Measurements from ENCODE around the gene MNT. TPM values are rescaled to one million over a fixed set of nuclear protein-coding genes. Genes with fewer than 3 reads are reported as not detected.

The MNT gene
- polyA plus RNA-seq, 1 experiment: 3.1 TPM

DNA sequence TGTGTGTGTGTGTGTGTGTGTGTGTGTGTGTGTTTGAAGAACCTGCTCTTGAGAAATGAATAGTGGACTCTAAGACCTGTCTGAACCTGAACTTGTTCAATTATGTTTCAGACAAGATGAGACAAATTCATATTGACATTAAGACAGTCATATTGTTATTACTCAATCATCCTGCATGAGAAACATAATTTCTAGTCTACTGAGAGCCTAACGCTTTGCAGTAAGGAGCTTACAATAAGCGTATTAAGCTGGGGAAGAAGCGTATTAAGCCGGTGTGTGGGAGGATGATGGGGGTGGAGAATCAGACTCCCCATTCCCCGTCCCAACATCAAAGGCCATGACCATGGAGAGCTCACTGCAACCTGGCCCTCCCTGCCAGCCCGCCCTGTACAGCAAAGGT is 22.4 kb upstream of the MNT start:
- ChIA-PET CTCF (interaction anchor here (1.1 kb wide), 1 partner anchor 41 kb away, joined by 4 read pairs; no protein-coding TSS in a partner anchor), POLR2A (no interaction called here)
- no peak for DNase-seq (ENCODE audit: low read depth)
- TF ChIP-seq, protein P1, sequence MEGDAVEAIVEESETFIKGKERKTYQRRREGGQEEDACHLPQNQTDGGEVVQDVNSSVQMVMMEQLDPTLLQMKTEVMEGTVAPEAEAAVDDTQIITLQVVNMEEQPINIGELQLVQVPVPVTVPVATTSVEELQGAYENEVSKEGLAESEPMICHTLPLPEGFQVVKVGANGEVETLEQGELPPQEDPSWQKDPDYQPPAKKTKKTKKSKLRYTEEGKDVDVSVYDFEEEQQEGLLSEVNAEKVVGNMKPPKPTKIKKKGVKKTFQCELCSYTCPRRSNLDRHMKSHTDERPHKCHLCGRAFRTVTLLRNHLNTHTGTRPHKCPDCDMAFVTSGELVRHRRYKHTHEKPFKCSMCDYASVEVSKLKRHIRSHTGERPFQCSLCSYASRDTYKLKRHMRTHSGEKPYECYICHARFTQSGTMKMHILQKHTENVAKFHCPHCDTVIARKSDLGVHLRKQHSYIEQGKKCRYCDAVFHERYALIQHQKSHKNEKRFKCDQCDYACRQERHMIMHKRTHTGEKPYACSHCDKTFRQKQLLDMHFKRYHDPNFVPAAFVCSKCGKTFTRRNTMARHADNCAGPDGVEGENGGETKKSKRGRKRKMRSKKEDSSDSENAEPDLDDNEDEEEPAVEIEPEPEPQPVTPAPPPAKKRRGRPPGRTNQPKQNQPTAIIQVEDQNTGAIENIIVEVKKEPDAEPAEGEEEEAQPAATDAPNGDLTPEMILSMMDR (IDR thresholded peaks at IDR 0.05; ENCODE audit: insufficient read depth, low read depth, low read length): no peak
- H3K27me3 ChIP-seq (ENCODE audit: control insufficient read depth, insufficient read depth, low read length): no peaks in the 10 kb centered on the region
- H3K36me3 ChIP-seq (ENCODE audit: control insufficient read depth, insufficient read depth, low read length): peaks cover 10% of the 10 kb centered on the region
- no peak overlapping the region for H3K4me3 ChIP-seq (ENCODE audit: low read depth, low read length)

DNA sequence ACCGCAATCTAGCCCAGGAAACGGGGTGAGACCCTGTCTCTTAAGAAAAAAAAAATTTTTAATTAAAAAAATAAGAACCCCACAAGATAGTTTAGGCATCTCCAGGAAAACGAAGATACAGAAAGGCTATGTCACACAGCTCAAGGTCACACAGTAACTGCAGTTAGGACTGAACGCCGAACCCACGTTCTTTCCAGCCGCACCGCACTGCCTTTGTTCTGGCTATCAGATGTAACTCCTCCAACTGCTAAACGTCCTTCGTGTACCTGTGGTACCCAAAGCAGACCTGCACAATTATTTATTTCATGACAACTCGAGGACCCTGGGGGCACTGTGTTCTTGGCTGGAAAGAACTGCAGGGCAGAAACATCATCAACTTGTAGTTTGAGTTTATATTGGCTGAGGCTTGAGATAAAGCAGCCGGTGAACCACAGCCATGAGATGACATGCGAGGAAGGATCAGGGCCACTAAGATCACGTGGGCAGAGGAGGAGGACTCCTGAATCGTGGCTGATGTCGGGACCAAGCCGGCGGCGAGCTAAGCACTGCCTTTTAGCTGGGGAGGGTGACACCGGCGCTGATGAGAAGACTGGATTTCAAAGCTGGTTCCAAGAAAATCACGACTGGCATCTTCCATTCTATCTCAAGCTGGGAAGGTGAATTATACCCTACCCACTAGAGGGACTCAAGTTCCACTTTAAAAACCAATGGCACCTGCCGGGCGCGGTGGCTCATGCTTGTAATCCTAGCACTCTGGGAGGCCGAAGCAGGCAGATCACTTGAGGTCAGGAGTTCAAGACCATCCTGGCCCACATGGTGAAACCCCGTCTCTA is 20.7 kb upstream of the MNT start:
- ChIA-PET CTCF (interaction anchor here (1.0 to 1.4 kb wide), 4 partner anchors 13 to 39 kb away, joined by 3 to 5 read pairs (median 4); no protein-coding TSS in a partner anchor), POLR2A (no interaction called here)

DNA sequence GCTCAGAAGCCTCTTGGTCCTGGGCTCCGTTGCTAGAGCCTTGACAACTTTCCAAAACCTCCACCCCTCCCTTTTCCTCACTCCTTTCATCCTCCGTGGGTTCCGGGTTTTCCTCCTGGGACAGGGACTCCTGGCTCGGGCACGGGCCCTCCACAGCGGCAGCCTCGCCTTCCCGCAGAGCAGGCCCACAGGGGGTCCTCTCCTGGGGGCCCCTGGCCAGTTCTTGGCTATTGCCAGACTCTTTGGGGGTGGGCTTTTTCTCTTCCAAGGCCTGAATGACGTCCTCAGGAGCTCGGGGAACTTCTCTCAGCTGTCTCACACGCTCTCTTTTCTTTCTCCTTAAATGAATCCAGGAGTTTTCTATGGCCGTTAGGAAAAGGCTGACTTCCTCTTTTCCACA is 19.3 kb upstream of the MNT start:
- TF ChIP-seq, protein P1 (IDR thresholded peaks at IDR 0.05; ENCODE audit: insufficient read depth, low read depth, low read length): no peak
- CTCF ChIA-PET: interaction anchor here (1.2 to 10.3 kb wide), 2 partner anchors 13 to 35 kb away, joined by 4 to 356 read pairs; no protein-coding TSS in a partner anchor
- peaks cover 11% of the 10 kb centered on the region for H3K36me3 ChIP-seq (ENCODE audit: control insufficient read depth, insufficient read depth, low read length)
- POLR2A ChIA-PET: no interaction called here
- no peak for DNase-seq (ENCODE audit: low read depth)
- no peak overlapping the region for H3K4me3 ChIP-seq (ENCODE audit: low read depth, low read length)
- no peaks in the 10 kb centered on the region for H3K27me3 ChIP-seq (ENCODE audit: control insufficient read depth, insufficient read depth, low read length)

More for the DNA sequence above, 20.7 kb upstream of the MNT start:
- DNase-seq (ENCODE audit: low read depth): no peak
- Histone ChIP-seq H3K4me3 (ENCODE audit: low read depth, low read length) (no peak overlapping the region), H3K27me3 (ENCODE audit: control insufficient read depth, insufficient read depth, low read length) (no peaks in the 10 kb centered on the region), H3K36me3 (ENCODE audit: control insufficient read depth, insufficient read depth, low read length) (peaks cover 10% of the 10 kb centered on the region)
- TF ChIP-seq, protein P1 (IDR thresholded peaks at IDR 0.05; ENCODE audit: insufficient read depth, low read depth, low read length): no peak

DNA sequence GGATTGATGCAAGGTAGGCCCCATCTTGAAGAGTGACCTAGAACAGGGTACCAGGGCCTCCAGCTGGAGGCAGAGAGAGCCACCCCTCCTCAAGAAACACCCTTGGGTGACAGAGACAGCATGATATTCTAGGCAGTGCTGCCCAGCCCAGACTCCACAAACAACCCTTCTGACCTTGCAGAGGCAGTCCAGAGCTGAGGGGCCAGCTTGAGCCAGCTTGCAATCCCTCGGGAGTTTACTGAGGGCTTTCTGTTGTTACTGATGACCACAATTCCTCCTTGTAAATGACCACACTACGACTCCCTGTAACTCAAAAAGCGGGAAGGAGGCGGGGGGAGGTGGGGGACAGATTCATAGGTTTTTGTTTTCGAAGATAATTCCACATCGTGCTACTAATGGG is 18.6 kb upstream of the MNT start:
- Histone ChIP-seq H3K4me3 (ENCODE audit: low read depth, low read length) (no peak overlapping the region), H3K27me3 (ENCODE audit: control insufficient read depth, insufficient read depth, low read length) (no peaks in the 10 kb centered on the region), H3K36me3 (ENCODE audit: control insufficient read depth, insufficient read depth, low read length) (peaks cover 12% of the 10 kb centered on the region)
- POLR2A ChIA-PET: no interaction called here
- TF ChIP-seq, protein P1 (IDR thresholded peaks at IDR 0.05; ENCODE audit: insufficient read depth, low read depth, low read length): no peak
- CTCF ChIA-PET: interaction anchor here (1.2 to 10.3 kb wide), 5 partner anchors 13 to 83 kb away, joined by 3 to 356 read pairs (median 4); no protein-coding TSS in a partner anchor
- no peak for DNase-seq (ENCODE audit: low read depth)

DNA sequence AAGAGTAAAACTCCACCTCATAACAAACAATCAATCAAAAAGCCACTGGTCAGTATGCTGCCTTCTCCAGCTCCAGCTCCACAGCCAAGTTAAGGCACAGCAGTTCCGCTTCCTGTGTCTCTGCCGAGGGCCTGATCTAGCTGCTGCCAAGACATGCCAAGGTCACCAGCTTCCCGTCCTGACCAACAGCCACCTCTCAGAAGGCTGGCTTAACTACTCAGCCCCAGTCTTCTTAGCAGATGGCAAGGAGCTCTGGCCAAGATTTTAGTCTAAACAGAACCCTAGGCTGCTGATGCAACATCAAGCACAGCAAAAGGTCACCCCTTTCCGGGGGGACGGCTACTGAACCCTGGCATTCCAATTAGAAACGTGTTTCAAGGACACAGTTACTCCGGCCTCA is 17.7 kb upstream of the MNT start:
- H3K4me3 ChIP-seq (ENCODE audit: low read depth, low read length): no peak overlapping the region
- ChIA-PET CTCF (interaction anchor here (1.2 to 10.3 kb wide), 4 partner anchors 17 to 82 kb away, joined by 3 to 356 read pairs (median 4); no protein-coding TSS in a partner anchor), POLR2A (no interaction called here)
- no peaks in the 10 kb centered on the region for H3K27me3 ChIP-seq (ENCODE audit: control insufficient read depth, insufficient read depth, low read length)
- TF ChIP-seq, protein P1 (IDR thresholded peaks at IDR 0.05; ENCODE audit: insufficient read depth, low read depth, low read length): no peak
- peaks cover 12% of the 10 kb centered on the region for H3K36me3 ChIP-seq (ENCODE audit: control insufficient read depth, insufficient read depth, low read length)
- no peak for DNase-seq (ENCODE audit: low read depth)

Measured in BJ (cell line).